Neural progenitor cell (in vitro differentiated cells): ENCODE results near the gene ASB13.

ENCODE experiments used
- CTCF ChIP-seq: fragments of 200-600 bp; sonication (generic); IDR thresholded peaks from 2 replicates; pipeline ENCODE4 v1.5.1; 2017; ENCODE audit warnings: antibody characterized with exemption, mild to moderate bottlenecking
- EZH2 ChIP-seq: fragments of 200-600 bp; sonication (generic); IDR thresholded peaks from 2 replicates; pipeline ENCODE4 v1.6.1; 2017; ENCODE audit warnings: antibody characterized with exemption, mild to moderate bottlenecking, moderate library complexity
- EZH2phosphoT487 ChIP-seq: fragments of 200-600 bp; sonication (generic); IDR thresholded peaks from 2 replicates; pipeline ENCODE4 v1.6.1; 2017; ENCODE audit warnings: antibody characterized with exemption

- TF ChIP-seq CTCF (no peak), EZH2phosphoT487 (no peak), EZH2 (no peak)
Measured at GRCh38 chr10:5669604-5670003, 3.2 kb upstream of the ASB13 start.
